Astrocyte (in vitro differentiated cells and primary cell): Measurements from ENCODE around the gene ST3GAL4. TPM values are rescaled to one million over a fixed set of nuclear protein-coding genes. Genes with fewer than 3 reads are reported as not detected.

Experiments
- DNase-seq: peaks from one replicate; pipeline ENCODE4 v3.0.0-alpha.2; 2010; ENCODE audit warnings: low read depth
- FAIRE-seq: peaks from 2 replicates; lab custom pipeline; 2011; peaks lifted over from hg19 to GRCh38; lab: Jason Lieb, UNC
- H2AFZ ChIP-seq: 2 replicates; pipeline ENCODE4 v1.6.0; 2012; ENCODE audit warnings: low read depth, low read length, inconsistent platforms
- H3K27ac ChIP-seq: 2 replicates; pipeline ENCODE4 v1.5.1; 2011; ENCODE audit warnings: low read depth, low read length, inconsistent platforms
- H3K27me3 ChIP-seq: 2 replicates; pipeline ENCODE4 v1.6.0; 2011; ENCODE audit warnings: low read length, inconsistent platforms; ENCODE audit not compliant: insufficient read depth
- H3K36me3 ChIP-seq: 2 replicates; pipeline ENCODE4 v1.5.1; 2011; ENCODE audit warnings: low read length, inconsistent platforms; ENCODE audit not compliant: insufficient read depth
- H3K4me1 ChIP-seq: 2 replicates; pipeline ENCODE4 v1.5.1; 2011; ENCODE audit warnings: low read length, inconsistent platforms; ENCODE audit not compliant: insufficient read depth
- H3K4me2 ChIP-seq: 2 replicates; pipeline ENCODE4 v1.6.0; 2012; ENCODE audit warnings: low read length, inconsistent platforms
- H3K4me3 ChIP-seq: 2 replicates; pipeline ENCODE4 v1.5.1; 2011; ENCODE audit warnings: low read depth, mild to moderate bottlenecking, low read length, inconsistent platforms; ENCODE audit not compliant: insufficient read depth
- H3K79me2 ChIP-seq: 2 replicates; pipeline ENCODE4 v1.6.0; 2012; ENCODE audit warnings: mild to moderate bottlenecking, low read length, inconsistent platforms; ENCODE audit not compliant: insufficient read depth
- H3K9ac ChIP-seq: 2 replicates; pipeline ENCODE4 v1.6.0; 2012; ENCODE audit warnings: mild to moderate bottlenecking, low read length, inconsistent platforms
- H3K9me3 ChIP-seq: 2 replicates; pipeline ENCODE4 v1.5.1; 2012; ENCODE audit warnings: low read depth, mild to moderate bottlenecking, low read length, inconsistent platforms; ENCODE audit not compliant: insufficient read depth
- H4K20me1 ChIP-seq: 2 replicates; pipeline ENCODE4 v1.6.0; 2012; ENCODE audit warnings: low read length, inconsistent platforms; ENCODE audit not compliant: insufficient read depth
- H3K27ac Mint-ChIP-seq: one replicate; pipeline ENCODE4 v1.8.0; 2021; ENCODE audit warnings: mild to moderate bottlenecking, mixed read lengths; ENCODE audit not compliant: unreplicated experiment
- H3K27me3 Mint-ChIP-seq: one replicate; pipeline ENCODE4 v1.8.0; 2021; ENCODE audit warnings: low read depth, mixed read lengths; ENCODE audit not compliant: unreplicated experiment
- H3K36me3 Mint-ChIP-seq: one replicate; pipeline ENCODE4 v1.8.0; 2021; ENCODE audit warnings: low read depth, mixed read lengths; ENCODE audit not compliant: unreplicated experiment
- H3K4me1 Mint-ChIP-seq: one replicate; pipeline ENCODE4 v1.8.0; 2021; ENCODE audit warnings: low read depth, mixed read lengths; ENCODE audit not compliant: unreplicated experiment
- H3K4me3 Mint-ChIP-seq: one replicate; pipeline ENCODE4 v1.8.0; 2021; ENCODE audit warnings: mild to moderate bottlenecking, moderate library complexity, mixed read lengths; ENCODE audit not compliant: unreplicated experiment
- H3K9me3 Mint-ChIP-seq: one replicate; pipeline ENCODE4 v1.8.0; 2021; ENCODE audit warnings: mild to moderate bottlenecking, mixed read lengths; ENCODE audit not compliant: unreplicated experiment
- EZH2 ChIP-seq: IDR thresholded peaks from 2 replicates; pipeline ENCODE4 v1.6.1; 2012; ENCODE audit warnings: mild to moderate bottlenecking, low read length, inconsistent platforms; ENCODE audit not compliant: insufficient read depth
- total RNA-seq: library from RNA; stranded (reverse); gene quantifications from 2 replicates; pipeline ENCODE4 v1.2.1, GENCODE V29; 2021
- TF ChIP-seq, protein P1 (sequence below): IDR thresholded peaks from 2 replicates; pipeline ENCODE4 v1.5.1; 2011; ENCODE audit warnings: low read depth, mild to moderate bottlenecking, inconsistent platforms, low read length, moderate library complexity; ENCODE audit not compliant: insufficient read depth

The ST3GAL4 gene
- total RNA-seq, 1 donor from 2014 or later, result 12.2 TPM

- no peak overlapping the region for H3K27ac Mint-ChIP-seq
- Histone ChIP-seq H3K9ac (no peak overlapping the region), H3K36me3 (no peaks in the 10 kb centered on the region), H4K20me1 (peaks cover 8% of the 10 kb centered on the region), H3K27me3 (no peaks in the 10 kb centered on the region), H3K79me2 (no peaks in the 10 kb centered on the region), H3K4me1 (peaks cover 8% of the 10 kb centered on the region), H3K4me2 (no peak overlapping the region), H3K27ac (no peak overlapping the region), H2AFZ (no peak overlapping the region), H3K9me3 (no peaks in the 10 kb centered on the region), H3K4me3 (no peak overlapping the region)
- H3K4me1 Mint-ChIP-seq, result peaks cover 10% of the 10 kb centered on the region
- H3K36me3 Mint-ChIP-seq, result peaks cover 18% of the 10 kb centered on the region
- FAIRE-seq (no peak), DNase-seq (no peak)
- no peak overlapping the region for H3K4me3 Mint-ChIP-seq
- no peaks in the 10 kb centered on the region for H3K27me3 Mint-ChIP-seq
- H3K9me3 Mint-ChIP-seq, result peaks cover 4% of the 10 kb centered on the region
- TF ChIP-seq, protein P1, sequence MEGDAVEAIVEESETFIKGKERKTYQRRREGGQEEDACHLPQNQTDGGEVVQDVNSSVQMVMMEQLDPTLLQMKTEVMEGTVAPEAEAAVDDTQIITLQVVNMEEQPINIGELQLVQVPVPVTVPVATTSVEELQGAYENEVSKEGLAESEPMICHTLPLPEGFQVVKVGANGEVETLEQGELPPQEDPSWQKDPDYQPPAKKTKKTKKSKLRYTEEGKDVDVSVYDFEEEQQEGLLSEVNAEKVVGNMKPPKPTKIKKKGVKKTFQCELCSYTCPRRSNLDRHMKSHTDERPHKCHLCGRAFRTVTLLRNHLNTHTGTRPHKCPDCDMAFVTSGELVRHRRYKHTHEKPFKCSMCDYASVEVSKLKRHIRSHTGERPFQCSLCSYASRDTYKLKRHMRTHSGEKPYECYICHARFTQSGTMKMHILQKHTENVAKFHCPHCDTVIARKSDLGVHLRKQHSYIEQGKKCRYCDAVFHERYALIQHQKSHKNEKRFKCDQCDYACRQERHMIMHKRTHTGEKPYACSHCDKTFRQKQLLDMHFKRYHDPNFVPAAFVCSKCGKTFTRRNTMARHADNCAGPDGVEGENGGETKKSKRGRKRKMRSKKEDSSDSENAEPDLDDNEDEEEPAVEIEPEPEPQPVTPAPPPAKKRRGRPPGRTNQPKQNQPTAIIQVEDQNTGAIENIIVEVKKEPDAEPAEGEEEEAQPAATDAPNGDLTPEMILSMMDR, result no peak
- no peak for TF ChIP-seq EZH2
Observed at GRCh38 chr11:126403658-126404057, 48.2 kb downstream of the ST3GAL4 start.

DNA sequence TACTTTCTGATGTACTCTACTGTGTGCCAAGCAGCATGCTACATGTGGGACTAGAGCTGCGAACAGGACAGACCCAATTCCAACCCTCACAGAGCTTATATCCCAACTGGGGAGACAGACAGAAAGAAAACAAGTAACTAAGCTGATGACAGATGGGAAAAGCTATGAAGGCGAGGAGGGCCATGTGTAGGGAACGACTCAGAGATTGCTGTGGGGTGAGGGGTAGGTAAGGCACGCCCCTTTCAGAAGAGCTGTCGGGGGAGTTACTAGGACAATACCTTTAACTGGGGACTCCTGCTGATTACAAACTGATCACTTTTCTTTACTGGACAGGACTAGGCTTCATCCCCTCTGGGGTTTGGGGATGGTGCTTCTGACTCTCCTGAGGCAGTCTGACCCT is 48.9 kb downstream of the ST3GAL4 start:
- Mint-ChIP-seq H3K27ac (no peak overlapping the region), H3K9me3 (peaks cover 4% of the 10 kb centered on the region), H3K4me1 (peaks cover 10% of the 10 kb centered on the region), H3K27me3 (peaks cover 2% of the 10 kb centered on the region), H3K4me3 (no peak overlapping the region), H3K36me3 (peaks cover 18% of the 10 kb centered on the region)
- Histone ChIP-seq H3K4me3 (no peak overlapping the region), H3K27ac (no peak overlapping the region), H2AFZ (no peak overlapping the region), H3K4me1 (peaks cover 8% of the 10 kb centered on the region), H3K9ac (no peak overlapping the region), H4K20me1 (peaks cover 8% of the 10 kb centered on the region), H3K27me3 (no peaks in the 10 kb centered on the region), H3K36me3 (no peaks in the 10 kb centered on the region), H3K9me3 (no peaks in the 10 kb centered on the region), H3K4me2 (no peak overlapping the region), H3K79me2 (no peaks in the 10 kb centered on the region)
- no peak for FAIRE-seq
- no peak for DNase-seq
- TF ChIP-seq EZH2, result no peak
- TF ChIP-seq, protein P1, result no peak

GRCh38 chr11:126405374-126405773 is 49.9 kb downstream of the ST3GAL4 start:
- peaks cover 10% of the 10 kb centered on the region for H3K4me1 Mint-ChIP-seq
- H3K36me3 ChIP-seq, result no peaks in the 10 kb centered on the region
- H3K9ac ChIP-seq, result no peak overlapping the region
- FAIRE-seq (no peak), DNase-seq (no peak)
- H3K4me3 Mint-ChIP-seq, result no peak overlapping the region
- TF ChIP-seq, protein P1, result no peak
- TF ChIP-seq EZH2, result no peak
- peaks cover 8% of the 10 kb centered on the region for H4K20me1 ChIP-seq
- H3K27ac Mint-ChIP-seq, result no peak overlapping the region
- H2AFZ ChIP-seq, result no peak overlapping the region
- H3K4me3 ChIP-seq, result no peak overlapping the region
- peaks cover 8% of the 10 kb centered on the region for H3K4me1 ChIP-seq
- no peak overlapping the region for H3K27ac ChIP-seq
- H3K9me3 ChIP-seq, result no peaks in the 10 kb centered on the region
- no peaks in the 10 kb centered on the region for H3K79me2 ChIP-seq
- H3K4me2 ChIP-seq, result no peak overlapping the region
- H3K27me3 ChIP-seq, result no peaks in the 10 kb centered on the region
- peaks cover 15% of the 10 kb centered on the region for H3K36me3 Mint-ChIP-seq
- peaks cover under 1% of the 10 kb centered on the region for H3K9me3 Mint-ChIP-seq
- peaks cover 2% of the 10 kb centered on the region for H3K27me3 Mint-ChIP-seq
